Measurements from ENCODE around the gene SELENOS. TPM values are rescaled to one million over a fixed set of nuclear protein-coding genes. Genes with fewer than 3 reads are reported as not detected.

SELENOS gene
- total and polyA plus RNA-seq, 9 of the 15 experiments (the other 6 are each of a cell fraction or from before 2014, with no cell fraction given) = 24.9 to 57.4 (median 47.9) TPM

DNA sequence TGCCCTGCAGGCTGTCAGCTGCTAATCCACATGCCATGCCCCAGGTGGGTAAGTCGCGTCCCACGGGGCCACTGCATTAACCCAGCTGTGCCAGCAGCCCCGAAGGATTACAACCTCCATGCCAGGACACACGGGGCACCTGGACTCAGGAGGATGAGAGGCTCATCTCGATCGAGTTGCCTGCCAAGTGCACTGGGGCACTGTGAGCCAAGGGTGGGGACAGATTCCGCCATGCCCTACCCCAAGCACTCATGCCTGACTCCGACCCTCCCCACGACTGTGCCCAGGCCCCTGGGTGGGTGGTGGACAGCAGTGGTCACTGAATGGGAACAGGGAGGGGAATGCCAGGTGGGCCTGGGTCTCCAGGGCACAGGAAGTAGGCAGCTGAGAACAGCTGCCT, 38.5 kb upstream of the SELENOS start:
- FAIRE-seq = no peak
- Histone ChIP-seq H2AFZ (ENCODE audit: low read depth, low read length) (no peak overlapping the region), H3K27ac (ENCODE audit: extremely low read depth, low read depth, low read length) (no peak overlapping the region), H3K36me3 (ENCODE audit: control insufficient read depth, insufficient read depth, low read length) (no peaks in the 10 kb centered on the region), H3K4me2 (ENCODE audit: insufficient read depth, low read length) (no peak overlapping the region), H3K4me1 (replicated peaks in 1 of 2; ENCODE audit: control insufficient read depth in 2 of 2, insufficient read depth in 2 of 2, low read length in 2 of 2) (no peaks in the 10 kb centered on the region), H3K9ac (ENCODE audit: insufficient read depth in 1 of 2, low read depth in 2 of 2, low read length in 2 of 2) (no peak overlapping the region), H4K20me1 (replicated peaks; ENCODE audit: control insufficient read depth, insufficient read depth, low read length) (no peaks in the 10 kb centered on the region; the same call in 1 of the 2 replicates), H3K4me3 (no peak overlapping the region), H3K9me3 (replicated peaks; ENCODE audit: control insufficient read depth, insufficient read depth, low read depth, low read length) (no peaks in the 10 kb centered on the region), H3K79me2 (ENCODE audit: control insufficient read depth, insufficient read depth, low read length) (no peaks in the 10 kb centered on the region), H3K27me3 (ENCODE audit: control insufficient read depth in 2 of 2, insufficient read depth in 2 of 2, low read length in 2 of 2) (peaks cover 0 to 32% of the 10 kb centered on the region in 2 experiments; a peak in 3 of 5 replicates), H3K9me1 (ENCODE audit: control insufficient read depth, insufficient read depth, low read length) (no peaks in the 10 kb centered on the region)
- intact Hi-C loops (cut with micrococcal nuclease) = no loop called here
- WGBS (ENCODE audit: insufficient coverage, low coverage, missing lambda C conversion rate) = 36% methylated on average over 8 of the region's 10 CpGs
- POLR2A ChIA-PET = interaction anchor here (0.7 to 1.7 kb wide), 3 partner anchors 10 to 162 kb away, joined by 3 to 5 read pairs (median 4); no protein-coding TSS in a partner anchor
- BruUV-seq (replicated peaks) = no TSS peak
- CTCF ChIA-PET (ENCODE audit: low intra/inter-chr PET ratio) = no interaction called here
- ATAC-seq = no peak
- no peak for DNase-seq (ENCODE audit: extremely low read depth in 1 of 4, low spot score in 3 of 4)
- in situ Hi-C loops (cut with MboI) = no loop called here
- TF ChIP-seq, protein P1, sequence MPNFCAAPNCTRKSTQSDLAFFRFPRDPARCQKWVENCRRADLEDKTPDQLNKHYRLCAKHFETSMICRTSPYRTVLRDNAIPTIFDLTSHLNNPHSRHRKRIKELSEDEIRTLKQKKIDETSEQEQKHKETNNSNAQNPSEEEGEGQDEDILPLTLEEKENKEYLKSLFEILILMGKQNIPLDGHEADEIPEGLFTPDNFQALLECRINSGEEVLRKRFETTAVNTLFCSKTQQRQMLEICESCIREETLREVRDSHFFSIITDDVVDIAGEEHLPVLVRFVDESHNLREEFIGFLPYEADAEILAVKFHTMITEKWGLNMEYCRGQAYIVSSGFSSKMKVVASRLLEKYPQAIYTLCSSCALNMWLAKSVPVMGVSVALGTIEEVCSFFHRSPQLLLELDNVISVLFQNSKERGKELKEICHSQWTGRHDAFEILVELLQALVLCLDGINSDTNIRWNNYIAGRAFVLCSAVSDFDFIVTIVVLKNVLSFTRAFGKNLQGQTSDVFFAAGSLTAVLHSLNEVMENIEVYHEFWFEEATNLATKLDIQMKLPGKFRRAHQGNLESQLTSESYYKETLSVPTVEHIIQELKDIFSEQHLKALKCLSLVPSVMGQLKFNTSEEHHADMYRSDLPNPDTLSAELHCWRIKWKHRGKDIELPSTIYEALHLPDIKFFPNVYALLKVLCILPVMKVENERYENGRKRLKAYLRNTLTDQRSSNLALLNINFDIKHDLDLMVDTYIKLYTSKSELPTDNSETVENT (CRISPR knock-in tag; IDR thresholded peaks at IDR 0.05) = no peak
- TF ChIP-seq, protein P2, sequence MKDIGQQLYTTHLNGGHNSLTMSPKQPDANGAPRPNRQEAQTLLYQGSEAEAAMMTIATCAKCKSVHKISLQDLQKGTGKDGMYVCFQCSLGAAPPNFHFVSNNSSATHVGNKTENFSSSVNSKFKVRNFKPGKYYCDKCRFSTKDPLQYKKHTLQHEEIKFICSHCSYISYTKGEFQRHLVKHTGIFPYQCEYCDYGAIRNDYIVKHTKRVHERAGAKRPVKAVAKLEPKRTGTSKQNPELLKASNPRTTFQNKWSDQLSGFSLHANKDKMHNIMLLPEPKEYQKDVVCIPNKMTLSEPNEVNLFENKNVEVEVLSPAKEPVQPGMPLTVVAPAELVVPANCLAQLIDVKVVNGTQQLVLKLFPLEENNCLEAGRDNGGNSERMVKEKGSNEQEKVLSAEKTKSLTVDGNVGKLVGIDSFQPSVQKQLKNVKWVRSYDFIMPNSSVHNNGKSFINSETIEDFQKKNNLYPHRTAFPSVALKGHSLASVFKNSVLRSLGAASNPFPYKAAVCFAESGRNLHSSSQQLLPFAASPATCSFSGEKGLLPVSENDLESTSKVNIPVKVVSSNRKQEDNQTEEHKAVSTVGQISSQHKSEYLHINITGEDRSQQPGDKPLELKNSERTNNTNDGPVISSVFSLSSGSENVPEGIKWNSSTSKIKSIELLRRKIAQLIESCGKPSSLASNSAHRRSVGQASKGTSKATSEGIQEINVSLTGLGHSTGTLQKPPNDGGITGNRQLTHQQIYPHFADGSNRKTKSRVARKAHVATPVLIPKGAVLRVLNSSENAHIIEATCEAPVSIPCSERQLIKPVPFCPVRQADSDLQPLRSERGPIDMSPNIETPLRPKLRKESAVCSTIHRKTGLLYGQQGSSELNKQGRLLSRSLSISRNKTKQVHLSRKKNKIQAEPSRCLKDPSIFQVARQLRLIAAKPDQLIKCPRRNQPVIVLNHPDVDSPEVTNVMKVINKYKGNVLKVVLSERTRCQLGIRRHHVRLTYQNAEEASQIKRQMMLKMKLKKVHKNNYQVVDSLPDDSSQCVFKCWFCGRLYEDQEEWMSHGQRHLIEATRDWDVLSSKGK (CRISPR knock-in tag; IDR thresholded peaks at IDR 0.05) = no peak
- TF ChIP-seq ESRRA (IDR thresholded peaks at IDR 0.05; ENCODE audit: borderline replicate concordance, low read depth) (no peak), POLR2G (IDR thresholded peaks at IDR 0.05; ENCODE audit: low read depth, low read length) (no peak), STAG1 (CRISPR knock-in tag; IDR thresholded peaks at IDR 0.05; ENCODE audit: borderline replicate concordance) (no peak), ZNF644 (tag; IDR thresholded peaks at IDR 0.05; ENCODE audit: low read depth) (no peak), ZNF77 (CRISPR knock-in tag; IDR thresholded peaks at IDR 0.05) (no peak), ZNF217 (CRISPR knock-in tag; IDR thresholded peaks at IDR 0.05) (no peak), ZFX (CRISPR knock-in tag; IDR thresholded peaks at IDR 0.05) (no peak), SIRT6 (IDR thresholded peaks at IDR 0.05; ENCODE audit: low read depth, low read length) (no peak), MTA1 (IDR thresholded peaks at IDR 0.05; ENCODE audit: borderline replicate concordance) (no peak)
- TF ChIP-seq, protein P3, sequence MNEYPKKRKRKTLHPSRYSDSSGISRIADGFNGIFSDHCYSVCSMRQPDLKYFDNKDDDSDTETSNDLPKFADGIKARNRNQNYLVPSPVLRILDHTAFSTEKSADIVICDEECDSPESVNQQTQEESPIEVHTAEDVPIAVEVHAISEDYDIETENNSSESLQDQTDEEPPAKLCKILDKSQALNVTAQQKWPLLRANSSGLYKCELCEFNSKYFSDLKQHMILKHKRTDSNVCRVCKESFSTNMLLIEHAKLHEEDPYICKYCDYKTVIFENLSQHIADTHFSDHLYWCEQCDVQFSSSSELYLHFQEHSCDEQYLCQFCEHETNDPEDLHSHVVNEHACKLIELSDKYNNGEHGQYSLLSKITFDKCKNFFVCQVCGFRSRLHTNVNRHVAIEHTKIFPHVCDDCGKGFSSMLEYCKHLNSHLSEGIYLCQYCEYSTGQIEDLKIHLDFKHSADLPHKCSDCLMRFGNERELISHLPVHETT (CRISPR knock-in tag; conservative IDR thresholded peaks at IDR 0.05 in 1 of 2, IDR thresholded peaks at IDR 0.05 in 1 of 2) = no peak
- TF ChIP-seq, protein P4, sequence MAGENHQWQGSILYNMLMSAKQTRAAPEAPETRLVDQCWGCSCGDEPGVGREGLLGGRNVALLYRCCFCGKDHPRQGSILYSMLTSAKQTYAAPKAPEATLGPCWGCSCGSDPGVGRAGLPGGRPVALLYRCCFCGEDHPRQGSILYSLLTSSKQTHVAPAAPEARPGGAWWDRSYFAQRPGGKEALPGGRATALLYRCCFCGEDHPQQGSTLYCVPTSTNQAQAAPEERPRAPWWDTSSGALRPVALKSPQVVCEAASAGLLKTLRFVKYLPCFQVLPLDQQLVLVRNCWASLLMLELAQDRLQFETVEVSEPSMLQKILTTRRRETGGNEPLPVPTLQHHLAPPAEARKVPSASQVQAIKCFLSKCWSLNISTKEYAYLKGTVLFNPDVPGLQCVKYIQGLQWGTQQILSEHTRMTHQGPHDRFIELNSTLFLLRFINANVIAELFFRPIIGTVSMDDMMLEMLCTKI (IDR thresholded peaks at IDR 0.05; ENCODE audit: partially characterized antibody) = no peak

All from K562 (cell line).